Activated naive CD8-positive, alpha-beta T cell treated with anti-CD3 and anti-CD28 coated beads, Interleukin-2, amount 10 ng/mL, durations not matched to agents 7 days and 5 days (primary cell): Measurements from ENCODE around the gene PDE7B. TPM values are rescaled to one million over a fixed set of nuclear protein-coding genes. Genes with fewer than 3 reads are reported as not detected.
"Not testable (repeated sequence)": the region's sequence is repeated elsewhere in the genome, so short reads cannot be mapped to it uniquely, and the experiment has no call there.

Source experiments
- ATAC-seq: fragments of 150-1000 bp; cut with Tn5 transposase; one replicate; pipeline ENCODE4 v1.10.0; 2021; ENCODE audit warnings: low read depth, moderate library complexity
- POLR2A ChIA-PET: fragments of 350-600 bp; sonication (Branson Sonifier 250); formaldehyde crosslinking; loops from one replicate; lab custom pipeline; 2021; ENCODE audit warnings: antibody characterized with exemption; lab: Charles Lee
- DNase-seq: peaks from one replicate; pipeline ENCODE4 v3.0.0; 2021
- H3K27ac Mint-ChIP-seq: one replicate; pipeline ENCODE4 v1.8.0; 2022; ENCODE audit warnings: mild to moderate bottlenecking, mixed read lengths
- H3K27me3 Mint-ChIP-seq: one replicate; pipeline ENCODE4 v1.8.0; 2022; ENCODE audit warnings: mild to moderate bottlenecking, moderate library complexity, mixed read lengths
- H3K36me3 Mint-ChIP-seq: one replicate; pipeline ENCODE4 v1.8.0; 2021; ENCODE audit warnings: mild to moderate bottlenecking, mixed read lengths
- H3K4me1 Mint-ChIP-seq: one replicate; pipeline ENCODE4 v1.8.0; 2021; ENCODE audit warnings: mixed read lengths
- H3K4me3 Mint-ChIP-seq: one replicate; pipeline ENCODE4 v1.8.0; 2022; ENCODE audit warnings: mild to moderate bottlenecking, moderate library complexity, mixed read lengths
- H3K9me3 Mint-ChIP-seq: one replicate; pipeline ENCODE4 v1.8.0; 2021; ENCODE audit warnings: mixed read lengths
- total RNA-seq, 2 experiments: library from RNA; stranded (reverse); gene quantifications; one replicate each; pipeline ENCODE4 v1.2.3, GENCODE V29; 2021

The PDE7B gene
- total RNA-seq, 2 experiments from 2014 or later, result 0.14 to 0.42 TPM

DNA sequence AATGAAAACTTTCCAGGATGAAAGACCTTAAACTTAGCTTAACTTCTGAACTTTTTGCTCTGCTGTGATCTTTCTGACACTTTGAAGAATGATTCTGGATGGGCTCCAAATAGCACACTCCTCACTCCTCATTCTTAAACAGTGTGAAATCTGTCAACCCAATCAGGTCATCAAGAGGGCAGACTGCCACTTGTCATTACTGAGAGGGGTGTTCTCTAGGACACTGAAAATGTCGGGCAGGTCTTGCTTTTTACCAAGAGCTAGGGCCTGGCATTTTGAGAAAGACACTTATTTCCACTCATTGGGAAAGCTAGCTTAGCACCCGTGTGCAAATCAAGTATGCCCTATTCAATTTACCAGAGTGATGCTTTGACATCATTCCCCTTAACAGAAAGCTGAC is 276.4 kb downstream of the PDE7B start:
- no peaks in the 10 kb centered on the region for H3K27me3 Mint-ChIP-seq
- H3K36me3 Mint-ChIP-seq, result no peaks in the 10 kb centered on the region
- H3K4me3 Mint-ChIP-seq, result no peak overlapping the region
- POLR2A ChIA-PET, result no interaction called here
- H3K27ac Mint-ChIP-seq, result no peak overlapping the region
- ATAC-seq, result no peak
- H3K4me1 Mint-ChIP-seq, result no peaks in the 10 kb centered on the region
- peaks cover 1% of the 10 kb centered on the region for H3K9me3 Mint-ChIP-seq
- DNase-seq, result no peak

DNA sequence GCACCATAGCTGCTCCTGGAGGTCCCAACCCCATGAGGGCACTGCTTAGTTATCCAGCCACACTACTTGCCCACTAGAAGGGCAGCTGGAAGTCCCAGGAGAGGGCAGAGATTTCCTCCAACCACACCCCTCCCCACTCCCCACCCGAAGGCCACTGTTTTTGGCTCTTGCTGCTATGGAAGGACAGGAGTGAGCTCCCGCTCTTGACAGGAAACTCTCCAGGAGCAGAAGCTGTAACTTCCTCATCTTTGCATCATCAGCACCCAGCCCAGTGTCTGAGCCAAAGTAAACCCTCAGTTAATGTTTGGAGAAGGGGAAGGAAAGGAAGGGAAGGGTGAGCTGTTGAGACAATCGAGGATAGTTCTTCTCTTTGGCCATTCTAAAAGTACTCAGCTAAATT is 277.9 kb downstream of the PDE7B start:
- peaks cover 5% of the 10 kb centered on the region for H3K27me3 Mint-ChIP-seq
- no peak overlapping the region for H3K4me3 Mint-ChIP-seq

DNA sequence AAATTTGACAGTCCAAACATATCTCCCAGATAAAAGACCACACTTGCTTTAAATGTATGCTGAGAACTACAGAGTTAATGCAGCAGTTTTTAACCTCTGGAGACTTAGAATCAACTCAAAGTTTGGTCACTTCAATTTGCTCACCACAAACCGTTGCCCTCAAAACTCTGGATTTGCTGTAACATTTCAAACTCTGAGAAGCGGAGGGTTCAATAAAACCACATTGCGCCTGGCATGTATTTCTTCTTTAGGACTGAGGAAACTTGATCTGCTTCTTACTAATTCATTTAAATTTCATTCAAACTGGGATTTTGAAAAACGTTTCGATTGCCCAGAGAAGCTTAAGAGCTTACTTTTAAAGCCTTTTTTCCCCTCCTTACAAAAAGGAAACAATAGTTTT is 282.8 kb downstream of the PDE7B start:
- no peak overlapping the region for H3K4me3 Mint-ChIP-seq
- peaks cover 1% of the 10 kb centered on the region for H3K9me3 Mint-ChIP-seq
- ATAC-seq, result no peak
- DNase-seq, result no peak
- peaks cover 11% of the 10 kb centered on the region for H3K27me3 Mint-ChIP-seq
- H3K4me1 Mint-ChIP-seq, result no peaks in the 10 kb centered on the region
- POLR2A ChIA-PET, result no interaction called here
- no peaks in the 10 kb centered on the region for H3K36me3 Mint-ChIP-seq
- no peak overlapping the region for H3K27ac Mint-ChIP-seq

More for the DNA sequence above, 277.9 kb downstream of the PDE7B start:
- Mint-ChIP-seq H3K9me3 (peaks cover 1% of the 10 kb centered on the region), H3K36me3 (no peaks in the 10 kb centered on the region), H3K27ac (no peak overlapping the region), H3K4me1 (no peaks in the 10 kb centered on the region)
- ATAC-seq, result no peak
- DNase-seq, result no peak
- POLR2A ChIA-PET, result no interaction called here

DNA sequence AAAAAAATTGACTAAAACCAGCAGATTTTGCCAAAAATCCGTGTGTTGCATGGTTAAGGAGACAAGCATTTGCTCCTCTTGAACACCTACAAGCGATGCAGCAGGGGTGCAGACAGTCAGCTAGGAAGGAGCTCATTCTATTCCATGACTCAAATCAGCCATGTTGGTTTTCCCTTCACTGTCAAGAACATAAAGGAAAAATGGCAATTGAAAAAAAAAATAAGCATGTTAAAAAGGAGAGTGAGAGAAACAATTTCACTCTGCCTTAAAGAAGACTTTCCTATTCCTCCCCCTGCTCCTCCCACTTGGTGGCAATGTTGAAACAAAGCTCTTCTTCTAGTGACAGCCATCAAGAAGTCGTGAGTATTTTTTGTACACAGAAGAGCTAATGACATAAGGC is 283.2 kb downstream of the PDE7B start:
- ATAC-seq (no peak), DNase-seq (no peak)
- Mint-ChIP-seq H3K4me1 (no peaks in the 10 kb centered on the region), H3K9me3 (peaks cover 1% of the 10 kb centered on the region), H3K27me3 (peaks cover 11% of the 10 kb centered on the region), H3K36me3 (no peaks in the 10 kb centered on the region), H3K27ac (no peak overlapping the region), H3K4me3 (no peak overlapping the region)
- POLR2A ChIA-PET, result no interaction called here

DNA sequence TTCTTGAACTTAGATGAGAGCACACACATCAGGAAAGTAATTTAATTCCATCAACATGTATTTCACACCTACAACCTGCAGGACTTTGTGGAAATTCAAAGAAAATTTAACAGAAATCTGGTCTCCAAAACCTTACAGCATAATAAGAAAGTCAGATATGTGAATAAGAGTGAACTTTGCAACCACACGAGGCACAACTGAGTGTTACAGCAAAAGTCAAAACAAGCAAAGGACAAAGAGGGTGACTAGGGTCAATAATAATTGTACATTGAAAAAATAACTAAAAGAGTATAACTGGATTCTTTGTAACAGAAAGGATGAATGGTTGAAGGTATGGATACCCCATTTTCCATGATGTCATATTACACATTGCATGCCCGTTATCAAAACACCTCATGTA is 284.8 kb downstream of the PDE7B start:
- H3K4me1 Mint-ChIP-seq, result no peaks in the 10 kb centered on the region
- H3K36me3 Mint-ChIP-seq, result no peaks in the 10 kb centered on the region
- H3K27ac Mint-ChIP-seq, result no peak overlapping the region
- POLR2A ChIA-PET, result no interaction called here
- no peak for ATAC-seq
- no peaks in the 10 kb centered on the region for H3K9me3 Mint-ChIP-seq
- H3K4me3 Mint-ChIP-seq, result no peak overlapping the region
- no peak for DNase-seq
- peaks cover 11% of the 10 kb centered on the region for H3K27me3 Mint-ChIP-seq

DNA sequence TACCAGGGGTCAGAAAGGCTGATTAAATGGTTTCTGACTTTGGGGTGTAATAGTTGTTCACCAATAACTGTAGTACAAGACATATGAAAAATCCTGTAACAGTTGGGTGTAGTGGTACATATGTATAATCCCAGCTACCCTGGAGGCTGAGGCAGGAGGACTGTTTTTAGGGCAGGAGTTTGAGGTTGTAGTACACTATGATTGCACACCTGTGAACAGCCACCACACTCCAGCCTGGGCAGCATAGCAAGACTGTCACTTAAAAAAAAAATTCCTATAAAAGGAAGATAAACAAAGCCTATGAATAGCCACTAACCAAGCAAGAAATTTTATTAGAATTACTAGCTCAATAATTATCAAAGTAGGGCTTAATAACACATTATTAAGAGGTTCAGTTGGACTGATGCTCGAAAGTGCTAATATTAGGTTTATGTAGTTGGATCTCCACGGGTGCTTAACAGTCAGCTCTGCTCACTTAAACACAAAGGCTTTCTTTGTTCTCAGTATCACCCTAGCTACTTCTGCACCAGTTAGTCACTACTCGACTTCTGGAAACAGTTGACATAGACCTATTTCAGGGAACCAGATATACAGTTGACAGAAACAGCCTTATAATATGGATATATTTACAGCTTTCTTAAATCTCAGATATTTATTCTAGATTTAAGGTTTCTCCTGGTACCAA is 285.6 kb downstream of the PDE7B start:
- POLR2A ChIA-PET, result no interaction called here
- Mint-ChIP-seq H3K36me3 (no peaks in the 10 kb centered on the region), H3K4me3 (no peak overlapping the region), H3K27ac (no peak overlapping the region), H3K4me1 (no peaks in the 10 kb centered on the region), H3K9me3 (no peaks in the 10 kb centered on the region), H3K27me3 (peaks cover 11% of the 10 kb centered on the region)
- no peak for DNase-seq
- no peak for ATAC-seq

DNA sequence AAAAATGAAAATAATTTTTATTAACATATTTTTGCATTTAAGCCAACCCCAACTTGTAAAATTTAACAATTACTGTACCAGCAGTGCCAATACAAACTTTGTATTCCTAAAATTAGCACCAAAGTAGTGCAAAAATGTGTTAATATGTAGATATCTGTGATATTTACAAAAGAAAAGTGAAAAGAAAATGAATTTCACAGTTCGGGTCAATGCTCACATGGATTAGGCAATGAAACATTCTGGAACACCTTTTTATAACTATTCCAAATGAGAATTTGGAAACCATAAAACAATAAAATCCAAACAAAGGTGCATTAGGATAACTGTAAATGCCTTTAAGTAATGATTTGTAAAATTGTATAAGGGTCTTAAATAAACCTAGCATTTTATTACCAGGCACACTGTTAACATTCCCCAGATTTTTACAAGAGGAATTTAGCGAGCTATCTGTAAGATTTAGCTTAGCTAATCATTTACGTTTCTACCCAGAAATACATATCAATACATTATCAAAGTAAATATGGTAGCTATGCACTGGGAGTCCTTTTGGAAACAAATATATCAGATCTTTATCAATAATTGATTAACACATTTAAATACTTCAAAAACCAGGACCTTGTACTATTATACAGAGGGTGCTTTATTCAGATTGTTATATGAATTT is 286.4 kb downstream of the PDE7B start:
- H3K27ac Mint-ChIP-seq, result no peak overlapping the region
- POLR2A ChIA-PET, result no interaction called here
- H3K36me3 Mint-ChIP-seq, result no peaks in the 10 kb centered on the region
- H3K27me3 Mint-ChIP-seq, result peaks cover 11% of the 10 kb centered on the region
- H3K4me3 Mint-ChIP-seq, result no peak overlapping the region
- no peaks in the 10 kb centered on the region for H3K4me1 Mint-ChIP-seq
- H3K9me3 Mint-ChIP-seq, result no peaks in the 10 kb centered on the region
- ATAC-seq, result no peak
- DNase-seq, result no peak

DNA sequence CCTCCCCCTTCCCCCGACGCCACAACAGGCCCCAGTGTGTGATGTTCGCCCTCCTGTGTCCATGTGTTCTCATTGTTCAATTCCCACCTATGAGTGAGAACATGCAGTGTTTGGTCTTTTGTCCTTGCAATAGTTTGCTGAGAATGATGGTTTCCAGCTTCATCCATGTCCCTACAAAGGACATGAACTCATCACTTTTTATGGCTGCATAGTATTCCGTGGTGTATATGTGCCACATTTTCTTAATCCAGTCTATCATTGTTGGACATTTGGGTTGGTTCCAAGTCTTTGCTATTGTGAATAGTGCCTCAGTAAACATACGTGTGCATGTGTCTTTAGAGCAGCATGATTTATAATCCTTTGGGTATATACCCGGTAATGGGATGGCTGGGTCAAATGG is 287.6 kb downstream of the PDE7B start:
- H3K4me3 Mint-ChIP-seq, DNase-seq, H3K36me3 Mint-ChIP-seq, ATAC-seq, H3K27ac Mint-ChIP-seq, POLR2A ChIA-PET, H3K27me3 Mint-ChIP-seq, H3K4me1 Mint-ChIP-seq, H3K9me3 Mint-ChIP-seq: not testable (repeated sequence)

DNA sequence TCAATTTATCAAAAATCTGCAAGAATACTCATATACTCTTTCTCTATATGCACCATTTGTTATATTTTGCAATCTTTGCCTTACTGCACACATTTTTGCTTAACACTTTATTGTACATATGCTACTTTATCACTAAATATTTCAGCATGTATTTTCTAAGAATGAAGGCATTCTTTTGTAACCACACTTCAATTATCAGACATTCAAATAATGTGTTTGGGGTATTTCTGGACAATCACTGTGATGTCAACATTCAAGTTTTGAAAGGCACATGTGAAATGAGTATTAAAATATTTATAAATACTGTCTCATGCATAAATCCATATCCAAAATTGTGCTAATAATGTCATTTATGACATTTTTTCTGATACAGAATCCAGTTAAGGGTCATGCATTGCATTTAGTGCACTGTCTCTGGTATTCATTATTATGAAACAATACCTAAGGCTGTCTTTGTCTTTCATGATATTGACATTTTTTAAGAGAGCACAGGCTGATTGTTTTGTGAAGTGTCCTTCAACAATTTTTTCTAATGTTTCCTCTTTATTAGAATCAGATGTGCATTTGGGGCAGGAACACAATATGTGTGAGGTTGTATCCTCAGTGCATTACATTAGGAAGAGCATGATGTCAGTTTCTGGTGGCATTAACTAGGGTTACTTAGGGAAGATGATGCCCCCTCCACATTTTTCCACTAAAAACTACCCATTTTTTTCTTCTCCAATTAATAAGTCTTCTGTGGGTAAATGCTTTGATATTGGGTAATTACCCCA is 292.9 kb downstream of the PDE7B start:
- peaks cover 3% of the 10 kb centered on the region for H3K27me3 Mint-ChIP-seq
- H3K4me1 Mint-ChIP-seq, result no peaks in the 10 kb centered on the region
- DNase-seq (no peak), ATAC-seq (no peak)
- H3K36me3 Mint-ChIP-seq, result no peaks in the 10 kb centered on the region
- H3K9me3 Mint-ChIP-seq, result no peaks in the 10 kb centered on the region
- POLR2A ChIA-PET, result no interaction called here
- no peak overlapping the region for H3K27ac Mint-ChIP-seq
- H3K4me3 Mint-ChIP-seq, result no peak overlapping the region

DNA sequence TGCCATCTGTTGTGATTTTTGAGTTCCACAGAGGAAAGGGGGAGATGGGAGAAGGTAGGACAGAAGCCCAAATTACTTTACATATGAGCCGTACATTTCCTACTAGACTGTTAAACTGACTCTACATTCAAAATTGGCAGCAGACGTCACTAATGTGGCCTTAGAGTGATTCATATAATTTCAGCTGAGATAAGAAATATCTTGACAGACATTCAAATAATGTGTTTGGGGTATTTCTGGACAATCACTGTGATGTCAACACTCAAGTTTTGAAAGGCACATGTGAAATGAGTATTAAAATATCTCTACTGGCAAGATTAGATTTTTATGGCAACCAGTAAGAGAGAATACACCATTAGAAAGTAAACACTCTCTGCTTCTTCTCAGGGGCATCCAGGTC is 294.6 kb downstream of the PDE7B start:
- Mint-ChIP-seq H3K27ac (no peak overlapping the region), H3K9me3 (no peaks in the 10 kb centered on the region), H3K4me1 (no peaks in the 10 kb centered on the region), H3K27me3 (peaks cover 3% of the 10 kb centered on the region), H3K36me3 (no peaks in the 10 kb centered on the region), H3K4me3 (no peak overlapping the region)
- ATAC-seq, result no peak
- DNase-seq, result no peak
- POLR2A ChIA-PET, result no interaction called here

DNA sequence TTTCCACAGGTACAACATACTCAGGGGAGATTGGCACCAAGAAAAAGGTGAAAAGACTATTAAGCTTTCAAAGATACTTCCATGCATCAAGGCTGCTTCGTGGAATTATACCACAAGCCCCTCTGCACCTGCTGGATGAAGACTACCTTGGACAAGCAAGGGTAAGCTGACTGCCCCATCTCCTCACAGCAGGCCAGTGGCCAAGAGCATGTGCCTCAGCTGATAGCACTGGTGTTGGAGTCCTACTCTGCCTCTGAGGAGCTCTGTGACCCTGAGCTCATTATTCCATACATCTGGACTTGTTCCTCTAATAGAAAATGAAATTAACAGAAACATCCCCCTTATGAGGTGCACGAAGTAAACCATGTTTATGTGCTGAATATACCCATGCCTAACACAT is 295.8 kb downstream of the PDE7B start:
- no peak overlapping the region for H3K27ac Mint-ChIP-seq
- no peaks in the 10 kb centered on the region for H3K9me3 Mint-ChIP-seq
- no peaks in the 10 kb centered on the region for H3K4me1 Mint-ChIP-seq
- H3K4me3 Mint-ChIP-seq, result no peak overlapping the region
- DNase-seq (no peak), ATAC-seq (no peak)
- POLR2A ChIA-PET, result no interaction called here
- H3K36me3 Mint-ChIP-seq, result no peaks in the 10 kb centered on the region
- peaks cover 3% of the 10 kb centered on the region for H3K27me3 Mint-ChIP-seq

DNA sequence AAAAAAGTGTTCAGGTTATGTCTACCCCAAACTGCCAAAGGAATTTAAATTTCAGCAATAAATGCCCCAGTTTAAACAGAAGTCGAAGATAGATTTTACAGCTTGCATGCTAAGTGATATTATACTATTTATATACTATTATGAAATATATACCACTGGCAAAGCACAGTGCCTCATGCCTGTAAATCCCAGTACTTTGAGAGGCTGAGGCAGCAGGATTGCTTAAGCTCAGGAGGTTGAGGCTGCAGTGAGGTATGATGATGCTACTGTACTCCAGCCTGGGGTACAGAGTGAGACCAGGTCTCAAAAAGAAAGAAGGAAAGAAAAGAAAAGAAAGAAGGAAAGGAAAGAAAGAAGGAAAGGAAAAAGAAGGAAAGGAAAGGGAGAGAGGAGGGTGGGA is 296.6 kb downstream of the PDE7B start:
- H3K36me3 Mint-ChIP-seq, result no peaks in the 10 kb centered on the region
- H3K27me3 Mint-ChIP-seq, result peaks cover 3% of the 10 kb centered on the region
- H3K4me3 Mint-ChIP-seq, result no peak overlapping the region
- H3K27ac Mint-ChIP-seq, result no peak overlapping the region
- DNase-seq (no peak), ATAC-seq (no peak)
- POLR2A ChIA-PET, result no interaction called here
- H3K9me3 Mint-ChIP-seq, result no peaks in the 10 kb centered on the region
- H3K4me1 Mint-ChIP-seq, result no peaks in the 10 kb centered on the region

DNA sequence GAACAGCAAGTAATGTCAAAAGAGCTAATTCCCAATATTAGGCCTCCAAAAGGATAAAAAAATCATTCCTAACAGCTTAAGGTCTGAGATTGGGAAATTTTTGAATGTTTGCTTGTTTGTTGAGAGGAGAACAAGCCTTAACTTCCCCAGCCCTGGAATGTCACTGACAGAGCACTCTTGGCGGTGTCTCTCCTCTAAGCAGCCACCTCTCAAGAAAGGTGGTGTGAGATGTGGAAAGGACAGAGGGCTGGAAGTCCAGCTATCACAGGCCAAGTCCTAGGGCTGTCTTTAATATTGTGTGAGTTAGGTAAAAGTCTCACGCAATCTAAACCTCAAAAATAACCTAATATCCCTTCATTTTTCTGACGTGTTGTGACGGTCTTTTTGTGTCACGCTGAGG is 297.0 kb downstream of the PDE7B start:
- no peak for ATAC-seq
- no peaks in the 10 kb centered on the region for H3K4me1 Mint-ChIP-seq

DNA sequence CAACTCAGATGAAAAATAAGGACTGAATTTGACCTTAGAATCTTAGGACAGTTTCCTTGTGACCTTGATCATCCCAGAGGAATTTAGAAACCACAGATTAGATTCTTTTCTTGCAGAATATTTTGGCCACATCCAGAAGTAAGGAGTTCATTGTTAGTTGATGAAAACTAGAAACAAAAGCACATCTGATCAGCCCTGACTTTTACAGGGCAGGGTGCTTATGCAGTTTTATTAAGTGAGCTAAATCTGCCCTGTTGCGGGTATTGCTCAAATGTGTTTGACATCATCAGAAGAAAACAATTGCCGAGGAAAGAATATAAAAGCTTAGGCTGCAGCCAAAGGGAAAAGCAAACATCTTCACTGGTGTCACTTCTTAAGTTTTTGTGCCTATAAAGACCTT is 297.8 kb downstream of the PDE7B start:
- Mint-ChIP-seq H3K36me3 (no peaks in the 10 kb centered on the region), H3K27ac (no peak overlapping the region), H3K4me3 (no peak overlapping the region), H3K27me3 (peaks cover 3% of the 10 kb centered on the region), H3K9me3 (no peaks in the 10 kb centered on the region), H3K4me1 (no peaks in the 10 kb centered on the region)
- no peak for ATAC-seq
- POLR2A ChIA-PET, result no interaction called here
- no peak for DNase-seq

More for the DNA sequence above, 297.0 kb downstream of the PDE7B start:
- Mint-ChIP-seq H3K27ac (no peak overlapping the region), H3K9me3 (no peaks in the 10 kb centered on the region), H3K36me3 (no peaks in the 10 kb centered on the region), H3K4me3 (no peak overlapping the region), H3K27me3 (peaks cover 3% of the 10 kb centered on the region)
- POLR2A ChIA-PET, result no interaction called here
- DNase-seq, result no peak
